HG02610 (cell line): Measurements from ENCODE around the gene BCL2L15.
"Not testable (repeated sequence)": the region's sequence is repeated elsewhere in the genome, so short reads cannot be mapped to it uniquely, and the experiment has no call there.

Experiments used
- ATAC-seq: cut with Tn5 transposase; IDR thresholded peaks from one replicate; pipeline ENCODE4 v1.9.1; 2021; ENCODE audit warnings: mild to moderate bottlenecking, moderate library complexity; ENCODE audit not compliant: unreplicated experiment

BCL2L15 gene

DNA sequence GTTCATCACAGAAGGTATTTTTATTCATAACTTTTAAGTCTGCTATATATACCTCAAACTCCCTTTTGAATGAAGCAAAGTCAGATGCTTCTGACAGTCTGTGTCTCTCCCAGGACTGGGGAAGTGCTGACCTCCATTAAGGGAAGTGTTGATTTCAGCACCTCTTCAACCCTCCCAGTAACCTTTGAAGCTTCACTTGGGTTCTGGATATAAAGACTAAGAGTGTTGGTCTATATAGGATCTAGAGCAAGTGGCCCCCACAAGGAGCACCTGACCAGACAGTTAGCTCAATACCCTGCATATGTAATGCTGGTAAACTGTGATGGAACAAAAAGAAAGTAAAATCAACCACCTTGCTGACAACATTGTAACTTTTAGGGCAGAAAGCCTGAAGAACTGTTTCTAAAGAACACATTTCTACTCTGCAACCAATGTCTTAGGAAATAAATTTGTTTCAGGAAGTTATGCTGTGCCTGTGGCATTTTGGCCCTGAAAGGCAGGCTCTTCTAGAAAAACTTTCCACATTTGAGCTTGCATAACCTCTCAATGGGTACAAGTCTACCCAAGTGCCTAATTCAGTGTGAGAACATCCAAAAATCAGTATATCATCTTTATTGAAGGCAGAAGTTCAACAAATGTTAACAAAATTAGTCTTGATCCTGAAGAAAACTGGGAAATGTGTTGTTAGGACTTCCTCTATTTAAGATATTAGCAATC is 15.0 kb downstream of the BCL2L15 start:
- no peak for ATAC-seq

GRCh38 chr1:113871597-113872113 is 15.7 kb downstream of the BCL2L15 start, which contains the start of gene PTPN22:
Gene PTPN22 (minus strand): TSS chr1:113871712.
- peak; percentile 90 for ATAC-seq

- no peak for ATAC-seq
These were observed 16.6 kb downstream of the BCL2L15 start for GRCh38 chr1:113870778-113871177.

- no peak for ATAC-seq
These were observed 18.8 kb downstream of the BCL2L15 start for GRCh38 chr1:113868387-113869083.

- ATAC-seq: no peak
These were observed 25.7 kb downstream of the BCL2L15 start for GRCh38 chr1:113861641-113862040.

DNA sequence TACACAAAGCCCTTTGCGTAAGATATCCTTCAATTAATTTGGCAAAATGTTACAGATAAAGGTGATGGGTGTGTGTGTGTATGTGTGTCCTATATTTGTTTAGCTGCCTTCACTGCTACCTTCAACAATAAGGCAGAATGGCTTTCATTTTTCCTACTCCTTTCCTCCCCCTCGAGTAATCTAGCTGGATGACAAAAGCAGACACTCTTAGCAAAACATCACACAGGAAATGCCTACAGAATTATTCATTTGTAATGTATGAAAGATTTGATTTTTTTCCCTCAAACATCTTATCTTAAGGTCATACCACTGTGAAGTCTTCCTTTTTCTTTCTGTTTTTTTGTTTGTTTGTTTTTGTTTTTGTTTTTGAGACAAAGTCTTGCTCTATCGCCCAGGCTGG is 26.5 kb downstream of the BCL2L15 start:
- ATAC-seq: no peak

DNA sequence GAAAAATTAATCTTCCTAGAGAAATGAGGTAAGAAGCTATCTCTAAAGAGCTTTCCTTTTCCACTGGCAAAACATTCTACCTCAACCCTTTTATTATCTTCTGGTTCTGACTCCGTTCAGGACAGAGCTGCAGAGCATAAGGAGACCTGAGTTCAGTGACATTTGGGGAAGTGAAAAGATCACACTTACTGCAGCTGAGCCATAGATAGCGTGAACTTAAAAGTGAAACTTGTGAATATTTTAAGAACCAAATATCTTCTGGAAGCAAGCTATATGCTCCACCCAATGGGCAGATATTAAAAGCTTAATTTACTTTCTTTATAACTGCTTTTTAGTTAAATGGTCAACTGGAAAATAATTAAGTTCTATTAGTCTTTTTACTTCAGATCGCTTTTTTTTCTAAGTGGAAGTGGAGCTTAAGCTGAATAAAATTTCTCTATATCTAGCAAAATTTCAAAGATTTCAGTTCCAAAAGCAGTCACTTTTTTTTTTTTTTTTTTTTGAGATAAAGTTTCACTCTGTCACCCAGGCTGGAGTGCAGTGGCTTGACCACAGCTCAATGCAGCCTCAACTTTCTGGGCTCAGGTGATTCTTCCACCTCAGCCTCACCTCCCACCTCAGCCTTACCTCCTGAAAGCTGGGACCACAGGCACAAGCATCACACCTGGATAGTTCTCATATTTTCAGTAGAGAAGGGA is 27.8 kb downstream of the BCL2L15 start:
- peak; percentile 89 for ATAC-seq

DNA sequence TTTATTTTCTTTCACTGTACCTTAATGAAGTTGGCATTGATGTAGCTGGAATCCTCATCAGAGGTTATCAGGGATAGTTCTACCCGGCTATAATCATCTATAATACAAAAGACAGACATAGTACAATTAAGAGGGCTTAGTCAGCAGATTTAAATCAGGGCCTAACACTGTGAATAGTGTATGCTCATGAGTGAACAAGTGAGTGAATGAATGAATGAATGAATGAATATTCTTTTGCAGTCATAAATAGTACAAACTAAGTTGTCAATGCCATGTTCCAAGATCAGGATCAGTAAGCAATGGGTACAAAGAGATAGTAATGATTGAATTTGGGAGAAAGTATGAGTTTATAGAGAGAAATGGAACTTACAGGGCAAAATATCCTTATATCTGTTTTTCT is 28.4 kb downstream of the BCL2L15 start:
- no peak for ATAC-seq

GRCh38 chr1:113858418-113858817 is 29.0 kb downstream of the BCL2L15 start:
- no peak for ATAC-seq

DNA sequence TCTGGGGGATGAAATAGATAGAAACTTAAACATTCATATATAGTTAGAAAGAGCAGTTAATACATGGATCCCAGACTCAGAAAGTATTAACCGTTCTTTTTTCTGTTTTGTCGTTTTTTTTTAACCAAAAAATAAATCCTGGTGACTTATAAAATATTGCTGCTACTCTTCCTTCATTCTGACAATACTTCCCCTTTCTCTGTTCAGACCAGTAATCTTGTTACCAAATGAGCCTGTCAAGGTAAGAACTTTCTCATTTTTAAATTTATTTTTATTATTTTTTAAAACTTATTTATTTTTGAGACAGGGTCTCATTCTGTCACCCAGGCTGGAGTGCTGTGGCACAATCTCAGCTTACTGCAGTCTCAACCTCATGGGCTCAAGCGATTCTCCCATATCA is 29.6 kb downstream of the BCL2L15 start:
- no peak for ATAC-seq

GRCh38 chr1:113856401-113856790 is 31.0 kb downstream of the BCL2L15 start:
- ATAC-seq: no peak

DNA sequence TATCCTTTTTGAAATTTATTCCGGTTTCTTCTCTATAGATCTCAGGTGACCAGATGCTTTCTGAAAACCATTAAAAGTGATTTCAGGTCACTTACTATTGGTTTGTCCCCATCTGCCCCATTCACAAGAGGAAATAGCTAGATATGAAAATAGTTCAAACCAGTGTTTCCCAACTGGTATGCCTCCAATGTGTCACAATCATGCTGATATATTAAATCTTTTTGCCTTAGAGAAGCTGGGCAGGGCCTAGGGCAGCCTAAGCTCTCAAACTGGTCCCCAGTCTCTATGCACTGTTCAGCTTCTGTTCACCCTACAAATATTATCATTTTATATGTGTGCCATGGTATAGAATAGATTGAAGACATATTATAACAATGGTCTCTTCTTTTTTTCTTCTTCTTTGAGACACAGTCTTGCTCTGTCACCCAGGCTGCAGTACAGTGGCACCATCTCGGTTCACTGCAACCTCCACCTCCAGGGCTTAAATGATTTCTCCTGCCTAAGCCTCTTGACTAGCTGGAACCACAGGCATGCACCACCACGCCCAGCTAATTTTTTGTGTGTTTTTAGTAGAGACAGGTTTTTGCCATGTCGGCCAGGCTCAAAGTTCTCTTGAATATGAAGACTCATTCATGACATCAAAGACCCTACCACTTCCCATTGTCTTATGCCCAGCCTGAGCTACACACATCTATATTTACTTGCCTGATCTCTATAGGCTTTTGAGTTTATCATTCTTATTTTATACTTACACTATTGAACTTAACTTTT is 31.6 kb downstream of the BCL2L15 start:
- ATAC-seq: no peak

DNA sequence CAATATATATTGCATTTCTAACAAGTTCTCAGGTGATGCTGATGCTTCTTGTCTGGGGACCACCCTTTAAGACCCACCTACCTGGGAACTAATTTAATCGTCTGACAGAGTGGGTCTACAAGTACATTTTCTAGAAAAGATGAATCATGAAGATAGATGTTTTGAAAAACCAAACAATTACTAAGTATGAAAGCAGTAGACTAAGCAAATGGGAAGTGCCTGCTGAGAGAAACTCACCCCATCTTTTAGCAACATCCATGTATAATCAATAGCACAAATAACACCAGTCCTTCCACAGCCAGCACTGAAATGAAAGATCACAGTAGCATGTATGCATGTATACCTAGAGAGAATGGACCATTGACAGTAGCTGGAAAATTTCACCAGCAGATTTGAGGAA is 33.1 kb downstream of the BCL2L15 start:
- no peak for ATAC-seq

DNA sequence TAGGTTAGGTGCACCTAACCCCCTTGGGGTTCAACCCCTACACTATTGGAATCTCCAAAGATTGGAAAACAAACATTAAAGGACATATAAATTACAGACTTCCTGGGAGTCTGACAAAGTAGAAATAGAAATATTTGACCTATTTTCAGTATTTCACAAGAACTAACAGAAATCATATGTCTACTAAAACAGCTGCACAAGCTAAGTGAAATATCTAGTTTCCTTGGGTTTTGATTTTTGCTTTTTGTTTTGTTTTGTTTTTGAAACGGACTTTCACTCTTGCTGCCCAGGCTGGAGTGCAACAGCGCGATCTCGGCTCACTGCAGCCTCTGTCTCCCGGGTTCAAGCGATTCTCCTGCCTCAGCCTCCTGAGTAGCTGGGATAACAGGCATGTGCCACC is 34.7 kb downstream of the BCL2L15 start:
- not testable (repeated sequence) for ATAC-seq

- no peak for ATAC-seq
These were observed 37.1 kb downstream of the BCL2L15 start for GRCh38 chr1:113850127-113850796.

DNA sequence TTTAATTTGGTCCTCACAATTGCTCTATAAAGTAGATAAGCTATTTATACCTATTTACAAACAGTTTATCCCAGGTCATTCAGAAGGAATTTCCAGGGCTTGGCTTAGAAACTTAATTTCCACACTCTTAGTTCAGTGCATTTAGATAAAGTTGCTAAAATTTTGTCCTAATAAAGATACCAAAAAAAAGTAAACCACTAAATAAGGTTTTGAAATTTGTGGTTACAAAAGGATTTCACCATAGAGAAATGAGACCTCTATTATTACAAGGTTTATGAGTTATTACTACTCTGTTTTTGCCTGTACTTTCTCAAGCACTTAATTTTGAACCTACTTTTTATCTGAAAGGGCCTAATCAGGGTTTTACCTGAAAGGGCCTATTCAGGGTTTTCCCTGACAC is 38.3 kb downstream of the BCL2L15 start:
- no peak for ATAC-seq

- no peak for ATAC-seq
These were observed 40.9 kb downstream of the BCL2L15 start for GRCh38 chr1:113846391-113847035.

DNA sequence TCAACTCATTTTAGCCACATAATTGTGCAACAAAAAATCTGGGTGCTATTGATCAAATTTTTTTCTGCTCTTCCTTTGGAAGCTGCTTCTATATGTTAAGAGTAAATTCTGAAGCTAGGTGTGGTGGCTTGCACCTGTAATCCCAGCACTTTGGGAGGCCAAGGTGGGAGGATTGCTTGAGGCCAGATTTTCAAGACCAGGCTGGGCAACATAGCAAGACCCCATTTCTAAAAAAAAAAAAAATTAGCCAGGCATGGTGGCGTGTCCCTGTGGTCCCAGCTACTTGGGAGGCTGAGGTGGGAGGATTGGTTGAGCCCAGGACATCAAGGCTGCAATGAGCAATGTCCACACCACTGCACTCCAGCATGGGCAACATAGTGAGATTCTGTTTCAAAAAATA is 50.8 kb downstream of the BCL2L15 start:
- no peak for ATAC-seq

GRCh38 chr1:113835686-113836290 is 51.6 kb downstream of the BCL2L15 start:
- ATAC-seq: no peak
